ENCODE results near the gene GRIA4. TPM values are rescaled to one million over a fixed set of nuclear protein-coding genes. Genes with fewer than 3 reads are reported as not detected.
A peak's percentile ranks its signal among the peaks of the same experiment; 100 is the strongest.

GRIA4 gene
- total RNA-seq, 1 donor from 2014 or later: 0.27 TPM

- no peak overlapping the region for H3K4me3 ChIP-seq (ENCODE audit: insufficient read depth, low read depth, low read length)
- no peaks in the 10 kb centered on the region for H3K9me3 Mint-ChIP-seq (ENCODE audit: unreplicated experiment)
- H3K27ac Mint-ChIP-seq (ENCODE audit: unreplicated experiment): no peak overlapping the region
- no peaks in the 10 kb centered on the region for H3K27me3 ChIP-seq (ENCODE audit: insufficient read depth, low read length)
- H3K9me3 ChIP-seq (ENCODE audit: insufficient read depth, low read depth, low read length): no peaks in the 10 kb centered on the region
- H3K4me1 Mint-ChIP-seq (ENCODE audit: low read depth, unreplicated experiment): no peaks in the 10 kb centered on the region
- no peak overlapping the region for H3K27ac ChIP-seq (ENCODE audit: low read depth, low read length)
- H3K79me2 ChIP-seq (ENCODE audit: insufficient read depth, low read length): no peaks in the 10 kb centered on the region
- H3K9ac ChIP-seq (ENCODE audit: low read length): no peak overlapping the region
- H3K4me1 ChIP-seq (ENCODE audit: insufficient read depth, low read length): no peaks in the 10 kb centered on the region
- no peak overlapping the region for H3K4me2 ChIP-seq (ENCODE audit: low read length)
- FAIRE-seq (no peak), DNase-seq (ENCODE audit: low read depth) (no peak)
- H3K36me3 Mint-ChIP-seq (ENCODE audit: low read depth, unreplicated experiment): no peaks in the 10 kb centered on the region
- no peaks in the 10 kb centered on the region for H3K27me3 Mint-ChIP-seq (ENCODE audit: low read depth, unreplicated experiment)
- no peaks in the 10 kb centered on the region for H3K36me3 ChIP-seq (ENCODE audit: insufficient read depth, low read length)
- no peak for TF ChIP-seq EZH2 (IDR thresholded peaks at IDR 0.05; ENCODE audit: insufficient read depth, low read length)
- TF ChIP-seq CTCF (IDR thresholded peaks at IDR 0.05; ENCODE audit: insufficient read depth, low read depth, low read length): no peak
- no peak overlapping the region for H2AFZ ChIP-seq (ENCODE audit: low read depth, low read length)
- no peak overlapping the region for H3K4me3 Mint-ChIP-seq (ENCODE audit: unreplicated experiment)
- H4K20me1 ChIP-seq (ENCODE audit: insufficient read depth, low read length): no peaks in the 10 kb centered on the region
Observed at GRCh38 chr11:105918039-105918438, 308.2 kb downstream of the GRIA4 start.

GRCh38 chr11:105918600-105918999, 308.7 kb downstream of the GRIA4 start:
- H3K4me1 Mint-ChIP-seq (ENCODE audit: low read depth, unreplicated experiment): no peaks in the 10 kb centered on the region
- Histone ChIP-seq H3K9me3 (ENCODE audit: insufficient read depth, low read depth, low read length) (no peaks in the 10 kb centered on the region), H3K27me3 (ENCODE audit: insufficient read depth, low read length) (no peaks in the 10 kb centered on the region), H3K4me1 (ENCODE audit: insufficient read depth, low read length) (no peaks in the 10 kb centered on the region), H3K79me2 (ENCODE audit: insufficient read depth, low read length) (no peaks in the 10 kb centered on the region), H3K27ac (ENCODE audit: low read depth, low read length) (no peak overlapping the region), H4K20me1 (ENCODE audit: insufficient read depth, low read length) (no peaks in the 10 kb centered on the region), H3K9ac (ENCODE audit: low read length) (no peak overlapping the region), H3K4me3 (ENCODE audit: insufficient read depth, low read depth, low read length) (no peak overlapping the region), H3K4me2 (ENCODE audit: low read length) (no peak overlapping the region), H3K36me3 (ENCODE audit: insufficient read depth, low read length) (no peaks in the 10 kb centered on the region), H2AFZ (ENCODE audit: low read depth, low read length) (no peak overlapping the region)
- H3K9me3 Mint-ChIP-seq (ENCODE audit: unreplicated experiment): no peaks in the 10 kb centered on the region
- no peaks in the 10 kb centered on the region for H3K36me3 Mint-ChIP-seq (ENCODE audit: low read depth, unreplicated experiment)
- no peak overlapping the region for H3K27ac Mint-ChIP-seq (ENCODE audit: unreplicated experiment)
- FAIRE-seq: no peak
- H3K27me3 Mint-ChIP-seq (ENCODE audit: low read depth, unreplicated experiment): no peaks in the 10 kb centered on the region
- no peak for TF ChIP-seq CTCF (IDR thresholded peaks at IDR 0.05; ENCODE audit: insufficient read depth, low read depth, low read length)
- no peak for TF ChIP-seq EZH2 (IDR thresholded peaks at IDR 0.05; ENCODE audit: insufficient read depth, low read length)
- no peak for DNase-seq (ENCODE audit: low read depth)
- no peak overlapping the region for H3K4me3 Mint-ChIP-seq (ENCODE audit: unreplicated experiment)

GRCh38 chr11:105923252-105923651, 313.4 kb downstream of the GRIA4 start:
- TF ChIP-seq CTCF (IDR thresholded peaks at IDR 0.05; ENCODE audit: insufficient read depth, low read depth, low read length) (no peak), EZH2 (IDR thresholded peaks at IDR 0.05; ENCODE audit: insufficient read depth, low read length) (no peak)
- H3K27ac Mint-ChIP-seq (ENCODE audit: unreplicated experiment): no peak overlapping the region
- no peak for DNase-seq (ENCODE audit: low read depth)

More at GRCh38 chr11:105923252-105923651, 313.4 kb downstream of the GRIA4 start:
- H3K4me1 Mint-ChIP-seq (ENCODE audit: low read depth, unreplicated experiment): no peaks in the 10 kb centered on the region
- Histone ChIP-seq H3K9me3 (ENCODE audit: insufficient read depth, low read depth, low read length) (no peaks in the 10 kb centered on the region), H3K4me1 (ENCODE audit: insufficient read depth, low read length) (no peaks in the 10 kb centered on the region), H3K36me3 (ENCODE audit: insufficient read depth, low read length) (no peaks in the 10 kb centered on the region), H3K79me2 (ENCODE audit: insufficient read depth, low read length) (no peaks in the 10 kb centered on the region), H2AFZ (ENCODE audit: low read depth, low read length) (no peak overlapping the region), H3K4me2 (ENCODE audit: low read length) (peak overlapping the region; percentile 35), H3K27me3 (ENCODE audit: insufficient read depth, low read length) (no peaks in the 10 kb centered on the region), H4K20me1 (ENCODE audit: insufficient read depth, low read length) (no peaks in the 10 kb centered on the region), H3K9ac (ENCODE audit: low read length) (no peak overlapping the region), H3K4me3 (ENCODE audit: insufficient read depth, low read depth, low read length) (no peak overlapping the region), H3K27ac (ENCODE audit: low read depth, low read length) (no peak overlapping the region)
- no peaks in the 10 kb centered on the region for H3K9me3 Mint-ChIP-seq (ENCODE audit: unreplicated experiment)
- FAIRE-seq: no peak
- H3K27me3 Mint-ChIP-seq (ENCODE audit: low read depth, unreplicated experiment): no peaks in the 10 kb centered on the region
- no peak overlapping the region for H3K4me3 Mint-ChIP-seq (ENCODE audit: unreplicated experiment)
- no peaks in the 10 kb centered on the region for H3K36me3 Mint-ChIP-seq (ENCODE audit: low read depth, unreplicated experiment)
